NCI-H446 treated with DMSO at 0.1 percent for 48 hours (cell line): ENCODE data around the gene ADGRL2.

Source experiments
- DNase-seq: peaks from one replicate; lab custom pipeline; 2025; lab: John Stamatoyannopoulos, UW

Gene ADGRL2

DNA sequence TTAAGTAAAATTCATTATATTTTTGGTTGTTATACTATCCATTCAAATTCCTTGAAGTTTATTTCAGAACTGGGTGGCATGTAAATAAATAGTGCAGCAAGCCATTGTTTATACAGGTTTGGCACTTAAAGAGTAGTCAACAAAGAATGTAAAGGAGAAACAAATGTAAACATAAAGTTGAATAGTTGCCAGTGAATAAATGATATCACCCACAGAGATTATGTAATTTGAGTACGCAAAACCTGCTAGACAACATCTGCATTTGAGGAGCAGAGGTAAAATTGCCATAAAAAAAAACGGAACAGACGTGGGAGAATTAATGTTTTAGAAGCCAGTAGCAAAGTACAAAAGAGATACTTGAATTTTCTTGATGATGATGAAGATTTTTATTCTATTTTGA is 111.6 kb downstream of the ADGRL2 start:
- no peak for DNase-seq

DNA sequence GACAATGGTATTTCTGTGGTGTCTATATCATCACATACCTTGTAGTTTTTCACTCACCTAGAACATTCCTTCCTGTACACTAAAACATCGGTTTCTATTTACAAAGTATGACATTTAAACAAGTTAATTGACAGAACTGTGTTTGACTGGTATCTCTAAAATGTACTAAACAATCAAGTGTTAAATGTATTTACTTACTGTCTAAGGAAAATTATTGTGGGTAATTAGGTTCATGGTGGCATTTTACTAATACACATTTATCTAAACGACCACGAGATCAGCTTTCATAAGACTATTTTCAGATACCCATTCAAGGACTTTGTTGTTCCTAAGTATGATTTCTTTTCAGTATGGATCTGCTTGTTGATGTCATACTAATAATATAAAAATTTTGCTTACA is 115.2 kb downstream of the ADGRL2 start:
- no peak for DNase-seq

DNA sequence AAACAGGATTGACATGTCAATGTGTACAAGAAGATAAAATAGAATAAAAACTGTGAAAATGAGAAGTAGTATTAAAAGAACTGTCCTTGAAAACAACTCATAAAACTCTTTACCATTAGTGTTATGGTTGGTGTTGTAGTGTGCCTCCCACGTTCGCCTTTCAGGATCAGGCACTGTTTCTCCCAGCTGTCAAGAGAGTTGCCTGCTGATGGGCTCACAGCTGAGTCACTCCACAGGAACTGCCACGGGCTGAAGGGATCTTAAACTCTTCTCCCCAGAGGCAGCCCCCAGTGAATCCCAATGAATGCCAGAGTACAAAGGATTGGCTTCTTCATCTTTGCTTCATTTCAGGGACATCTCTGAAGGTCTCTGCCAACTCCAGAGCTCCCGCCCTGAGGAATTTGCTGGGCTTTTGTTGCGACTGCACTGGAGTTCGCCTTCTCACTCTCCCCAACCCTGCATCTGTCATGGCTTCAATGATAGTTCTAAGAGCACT is 119.6 kb downstream of the ADGRL2 start:
- peak; percentile 76 for DNase-seq

DNA sequence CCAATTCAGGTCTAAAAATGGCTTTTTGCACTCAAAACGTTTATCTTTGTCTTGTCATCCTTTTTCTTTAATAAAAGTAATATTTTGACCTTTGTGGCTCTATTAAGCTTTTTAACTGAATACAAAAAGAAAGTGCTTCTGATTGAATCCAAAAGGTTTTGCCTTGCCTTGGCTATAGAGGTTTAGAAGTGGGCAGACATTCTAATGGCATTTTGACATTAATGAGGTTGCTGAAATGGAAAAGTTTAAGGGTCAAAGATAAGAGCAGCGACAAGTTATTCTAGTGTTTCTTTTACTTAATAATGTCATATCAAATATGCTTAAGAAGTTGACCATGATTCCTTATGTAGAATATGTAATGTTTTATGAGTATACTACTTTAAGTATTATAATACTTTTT is 120.2 kb downstream of the ADGRL2 start:
- no peak for DNase-seq

DNA sequence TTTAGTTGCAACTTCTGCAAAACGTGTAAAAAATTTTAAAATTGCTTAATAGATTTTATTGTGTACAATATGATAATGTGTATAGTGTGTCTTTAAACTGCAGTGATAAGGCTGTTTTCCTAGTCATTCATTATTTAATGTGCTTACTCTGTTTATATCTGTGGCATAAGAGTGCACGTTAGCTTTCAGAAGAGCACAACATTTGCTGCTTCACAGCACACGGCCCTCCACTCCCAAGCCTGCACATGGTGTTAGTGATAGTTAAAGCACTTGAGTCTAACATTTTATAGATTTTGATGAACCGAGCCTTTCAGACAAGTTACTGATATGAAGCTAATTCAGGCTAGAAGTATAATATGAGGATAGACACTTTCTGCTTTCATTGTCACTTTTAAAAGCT is 120.6 kb downstream of the ADGRL2 start:
- no peak for DNase-seq

DNA sequence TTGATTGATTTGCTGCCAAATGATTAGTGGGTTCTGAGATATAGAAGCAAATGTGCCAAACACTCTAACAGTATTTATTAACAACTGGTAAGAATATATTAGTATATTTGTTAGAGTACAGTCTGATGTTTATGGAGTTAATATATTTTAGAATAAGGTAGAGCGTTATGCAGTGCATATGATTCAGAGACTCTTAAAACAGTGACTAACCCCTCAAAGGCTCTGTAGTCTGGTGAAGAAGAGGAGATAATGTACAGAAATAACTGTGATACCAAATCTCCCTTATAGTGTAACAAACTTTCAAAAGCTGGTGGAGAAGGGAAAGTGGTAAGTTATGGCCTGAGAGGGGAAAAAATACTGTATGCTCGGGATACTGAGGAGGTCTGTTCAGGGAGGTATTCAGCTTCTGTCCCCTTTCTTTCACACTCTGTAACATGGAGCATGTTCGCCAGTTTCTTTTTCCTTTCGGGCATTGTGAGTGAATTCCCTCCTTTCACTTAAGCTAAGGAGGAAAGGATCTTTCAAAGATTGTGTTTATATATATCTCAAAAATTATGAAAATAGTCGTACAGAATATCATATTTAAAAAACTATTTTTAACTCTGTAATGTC is 121.2 kb downstream of the ADGRL2 start:
- DNase-seq, result no peak

DNA sequence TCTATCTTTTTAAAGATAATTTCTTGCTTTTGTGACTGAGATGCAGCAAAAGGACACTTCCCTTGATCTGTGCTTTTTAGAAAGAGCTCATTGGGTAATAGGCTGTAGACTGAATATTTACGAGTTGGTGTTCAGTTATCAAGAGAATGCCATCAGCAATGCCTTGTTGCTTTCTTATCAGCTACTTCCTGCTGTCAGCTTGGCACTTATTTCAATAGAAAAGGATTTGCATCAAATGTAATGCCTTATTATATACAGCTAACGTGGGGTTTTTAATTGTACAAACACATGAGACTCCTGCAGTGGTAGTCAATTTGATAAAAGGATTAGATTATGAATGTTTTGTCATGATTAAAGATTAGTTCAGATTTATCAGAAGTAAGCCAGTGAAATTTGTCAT is 122.2 kb downstream of the ADGRL2 start:
- DNase-seq, result no peak

DNA sequence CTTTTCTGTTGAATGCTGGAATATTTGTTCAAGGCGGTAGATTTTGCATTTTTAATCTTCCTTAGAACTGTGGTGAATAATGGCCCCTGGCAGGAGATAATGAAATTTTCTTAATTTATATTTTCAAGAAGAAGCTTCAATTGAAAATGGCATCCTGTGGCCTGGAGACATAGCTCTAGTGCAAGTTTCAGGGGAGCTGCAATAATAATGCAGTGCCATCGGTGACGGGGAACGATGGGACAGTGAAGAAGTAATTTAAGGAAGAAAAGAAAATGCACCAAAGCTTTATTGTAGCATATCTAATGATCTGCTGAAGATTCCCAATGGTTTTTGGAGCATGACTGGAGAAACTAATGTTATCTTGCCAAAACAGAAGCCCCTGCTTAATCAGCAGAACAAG is 128.4 kb downstream of the ADGRL2 start:
- no peak for DNase-seq

DNA sequence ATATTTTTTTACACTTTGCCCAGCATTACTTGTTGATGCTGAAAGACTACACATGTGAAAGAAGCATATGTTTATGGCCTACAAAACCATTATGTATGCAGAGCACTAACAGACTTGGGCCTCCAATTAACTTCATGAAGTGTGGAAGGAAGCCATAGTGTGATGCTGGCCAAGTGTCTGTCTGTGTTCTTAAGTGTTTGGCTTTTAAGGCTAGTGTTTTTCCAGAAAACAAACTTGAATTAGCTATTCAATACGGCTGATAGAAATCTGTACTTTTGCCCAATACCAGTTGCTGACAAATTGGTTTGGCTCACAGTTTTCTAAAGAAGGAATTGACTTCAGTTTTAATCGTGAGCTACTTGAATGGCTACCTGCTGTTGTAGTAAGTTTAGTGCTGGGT is 136.1 kb downstream of the ADGRL2 start:
- DNase-seq, result peak; percentile 92

DNA sequence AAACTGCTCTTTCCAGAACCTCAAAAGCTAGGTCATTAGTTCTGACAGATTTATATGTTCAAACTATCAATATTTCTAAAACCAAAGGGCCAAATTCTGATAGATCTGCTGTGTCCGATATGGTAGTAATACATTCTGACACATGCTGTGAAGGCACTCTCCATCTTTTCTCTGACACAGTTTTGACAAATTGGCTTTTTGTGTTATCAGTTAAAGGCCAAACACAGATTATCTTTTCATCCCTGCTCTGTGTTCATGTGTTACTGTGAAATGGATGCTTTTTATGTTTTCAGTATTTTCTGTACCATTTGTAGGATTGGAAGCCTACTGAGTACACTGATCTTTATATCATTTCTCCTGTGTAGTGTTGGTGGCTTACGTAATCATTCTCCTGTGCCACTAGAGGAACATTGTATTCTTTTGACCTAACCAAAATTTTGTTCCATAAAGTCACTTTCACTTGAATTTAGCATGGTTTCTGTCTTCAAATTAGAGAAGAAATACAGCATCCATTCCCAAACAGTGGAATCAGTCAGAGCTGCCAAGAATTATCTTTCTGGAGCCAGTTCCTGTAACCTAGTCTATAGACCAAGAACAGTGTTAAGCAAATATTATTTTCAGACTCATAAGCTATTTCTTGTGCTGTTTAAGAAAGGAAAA is 137.2 kb downstream of the ADGRL2 start:
- no peak for DNase-seq

DNA sequence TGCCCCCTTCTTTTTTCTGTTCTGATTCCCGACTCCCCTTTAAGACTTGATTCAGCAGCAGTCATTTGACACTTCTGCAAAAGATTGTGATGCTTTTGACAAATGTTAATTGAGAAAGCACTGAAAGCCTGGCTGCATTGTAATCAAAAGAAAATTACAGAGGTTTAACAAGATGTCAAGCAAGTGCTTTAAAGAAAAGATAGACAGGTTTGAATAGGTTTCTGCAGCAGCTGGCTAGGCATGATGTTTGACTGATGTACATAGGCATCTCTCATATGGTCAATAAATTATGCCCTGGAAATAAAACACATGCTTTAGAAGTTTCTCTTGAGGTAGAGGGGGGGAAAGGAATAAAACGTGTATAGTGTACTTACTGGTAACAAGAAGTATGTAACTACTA is 147.8 kb downstream of the ADGRL2 start:
- DNase-seq, result no peak

DNA sequence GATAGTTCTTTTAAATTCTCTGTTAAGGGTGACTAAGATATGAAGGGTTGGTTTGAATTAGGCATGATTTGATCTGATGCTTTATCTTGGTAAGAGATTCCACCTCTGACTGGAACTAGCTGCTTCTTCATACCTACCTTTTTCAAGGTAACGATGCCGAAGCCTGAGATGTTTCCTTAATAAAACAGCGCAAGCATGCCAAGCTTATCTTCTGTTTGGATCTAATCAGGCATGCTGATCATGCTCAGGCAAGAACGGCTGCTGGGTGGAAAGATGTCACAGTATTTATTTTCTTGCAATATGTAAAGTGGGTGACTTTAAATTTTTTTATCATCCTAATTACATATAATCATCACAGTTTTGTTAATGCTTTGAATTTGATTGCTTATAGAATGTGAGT is 148.7 kb downstream of the ADGRL2 start:
- DNase-seq, result peak; percentile 16

DNA sequence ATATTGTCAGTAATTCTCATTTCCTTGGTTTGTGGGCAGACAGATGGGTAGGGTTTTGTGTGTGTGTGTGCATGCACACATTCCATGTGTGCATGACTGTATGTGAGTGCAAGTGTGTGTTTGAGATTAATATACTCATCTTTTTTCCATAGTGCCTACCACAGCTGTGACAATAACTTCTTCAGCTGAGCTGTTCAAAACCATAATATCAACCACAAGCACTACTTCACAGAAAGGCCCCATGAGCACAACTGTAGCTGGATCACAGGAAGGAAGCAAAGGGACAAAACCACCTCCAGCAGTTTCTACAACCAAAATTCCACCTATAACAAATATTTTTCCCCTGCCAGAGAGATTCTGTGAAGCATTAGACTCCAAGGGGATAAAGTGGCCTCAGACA is 149.3 kb downstream of the ADGRL2 start:
- no peak for DNase-seq

DNA sequence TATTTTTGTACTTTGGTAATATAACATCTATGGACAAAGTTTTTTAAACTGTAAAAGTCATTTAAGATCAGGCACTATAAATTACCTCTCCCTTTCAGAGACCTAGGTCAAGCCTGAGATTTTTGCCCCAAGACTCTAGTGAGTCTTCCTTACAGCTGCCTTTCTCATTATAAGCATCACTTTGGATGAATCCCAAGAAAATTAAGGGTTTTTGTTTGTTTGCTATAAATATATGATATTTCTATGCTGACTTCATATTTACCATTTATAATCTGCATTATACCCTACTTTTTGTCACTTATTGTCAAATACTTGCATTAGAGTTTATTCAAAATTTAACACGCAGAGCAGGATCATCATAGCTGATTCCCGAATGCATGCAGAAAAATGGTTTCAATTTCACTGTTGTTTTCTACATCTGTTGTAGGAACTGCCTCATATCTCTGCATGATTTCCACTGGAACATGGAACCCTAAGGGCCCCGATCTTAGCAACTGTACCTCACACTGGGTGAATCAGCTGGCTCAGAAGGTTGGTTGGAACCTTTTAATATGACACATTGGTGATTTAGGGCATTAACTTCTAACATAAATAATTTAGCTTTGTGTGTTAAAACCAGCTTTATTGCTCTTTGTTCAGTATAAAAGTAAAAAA is 150.0 kb downstream of the ADGRL2 start:
- no peak for DNase-seq

DNA sequence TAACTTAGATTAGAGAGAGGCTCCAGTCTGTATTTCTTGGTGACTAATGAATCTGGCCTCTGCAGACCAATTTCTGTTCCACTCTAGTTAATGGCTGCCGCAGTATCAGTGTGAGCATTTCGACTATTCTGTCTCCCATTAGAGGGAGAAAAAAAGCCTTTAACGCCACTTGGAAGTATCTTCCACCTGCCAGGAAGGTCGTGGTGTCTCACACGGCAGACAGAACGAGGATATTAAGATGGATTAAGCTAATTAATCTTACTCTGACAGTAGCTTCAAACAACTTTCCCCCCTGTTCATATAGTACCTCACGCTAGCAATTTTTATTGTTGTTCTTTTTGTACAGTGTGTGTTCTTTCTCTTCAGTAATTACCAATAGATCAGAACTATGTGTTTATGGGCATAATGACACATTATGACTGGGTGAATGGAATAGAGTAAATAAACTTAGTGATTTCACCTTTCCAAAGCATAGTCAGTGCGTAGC is 153.8 kb downstream of the ADGRL2 start:
- no peak for DNase-seq

DNA sequence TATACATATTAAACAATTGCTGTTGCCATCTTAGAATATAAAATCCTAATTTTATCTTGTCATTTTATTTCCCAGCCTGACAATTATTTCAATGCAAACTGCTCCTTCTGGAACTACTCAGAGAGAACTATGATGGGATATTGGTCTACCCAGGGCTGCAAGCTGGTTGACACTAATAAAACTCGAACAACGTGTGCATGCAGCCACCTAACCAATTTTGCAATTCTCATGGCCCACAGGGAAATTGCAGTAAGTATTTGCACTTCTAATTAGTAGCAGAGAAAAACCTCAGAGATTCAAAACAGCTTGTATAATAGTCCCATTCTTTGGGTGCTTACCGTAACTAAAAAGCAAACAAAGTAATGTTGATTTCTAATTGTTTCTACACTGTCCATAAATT is 167.2 kb downstream of the ADGRL2 start:
- no peak for DNase-seq

DNA sequence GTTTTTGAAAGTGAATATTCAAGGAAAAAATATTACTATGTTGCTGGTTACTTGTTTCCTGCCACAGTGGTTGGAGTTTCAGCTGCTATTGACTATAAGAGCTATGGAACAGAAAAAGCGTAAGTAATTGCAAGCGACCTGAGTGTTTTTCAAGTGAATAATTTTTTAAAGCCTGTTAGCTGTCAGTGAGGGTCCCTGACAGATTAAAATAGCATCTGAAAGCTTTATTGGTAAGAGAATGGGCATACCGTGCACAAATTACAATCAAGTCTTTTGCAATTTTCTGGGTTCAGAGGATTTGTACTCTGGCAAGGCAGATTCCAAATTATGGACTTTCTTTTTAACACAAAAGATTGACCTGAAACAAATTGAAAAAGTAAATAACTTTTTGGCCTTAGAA is 169.7 kb downstream of the ADGRL2 start:
- DNase-seq, result no peak

DNA sequence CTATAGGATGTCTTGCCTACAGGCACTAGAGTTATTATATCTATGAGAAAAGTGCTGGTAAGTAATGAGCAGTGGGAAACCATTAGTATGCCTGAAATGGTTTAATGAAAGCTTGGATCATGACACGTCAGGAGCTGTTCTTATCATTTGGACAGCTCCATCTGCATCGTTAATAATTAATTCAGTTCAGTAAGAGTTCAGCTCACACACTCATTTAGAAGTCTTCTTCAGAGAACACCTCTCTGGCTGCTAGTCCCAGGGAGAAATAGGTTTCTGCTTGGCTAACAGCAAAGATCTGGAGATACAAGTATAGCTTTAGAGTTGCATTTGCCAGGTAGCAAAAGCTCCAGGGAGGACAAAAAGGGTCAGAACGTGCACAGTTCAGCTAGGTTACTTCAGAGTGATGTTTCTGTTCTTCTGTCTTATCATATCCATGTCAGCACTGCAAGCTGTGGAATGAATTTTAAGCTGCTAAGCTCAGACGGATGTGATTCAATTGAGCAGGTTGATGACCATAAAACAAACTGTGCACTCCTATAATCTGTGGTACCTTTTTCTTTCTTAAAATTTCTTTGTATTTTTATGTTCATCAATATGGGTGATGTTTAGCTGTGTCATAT is 173.6 kb downstream of the ADGRL2 start:
- no peak for DNase-seq

DNA sequence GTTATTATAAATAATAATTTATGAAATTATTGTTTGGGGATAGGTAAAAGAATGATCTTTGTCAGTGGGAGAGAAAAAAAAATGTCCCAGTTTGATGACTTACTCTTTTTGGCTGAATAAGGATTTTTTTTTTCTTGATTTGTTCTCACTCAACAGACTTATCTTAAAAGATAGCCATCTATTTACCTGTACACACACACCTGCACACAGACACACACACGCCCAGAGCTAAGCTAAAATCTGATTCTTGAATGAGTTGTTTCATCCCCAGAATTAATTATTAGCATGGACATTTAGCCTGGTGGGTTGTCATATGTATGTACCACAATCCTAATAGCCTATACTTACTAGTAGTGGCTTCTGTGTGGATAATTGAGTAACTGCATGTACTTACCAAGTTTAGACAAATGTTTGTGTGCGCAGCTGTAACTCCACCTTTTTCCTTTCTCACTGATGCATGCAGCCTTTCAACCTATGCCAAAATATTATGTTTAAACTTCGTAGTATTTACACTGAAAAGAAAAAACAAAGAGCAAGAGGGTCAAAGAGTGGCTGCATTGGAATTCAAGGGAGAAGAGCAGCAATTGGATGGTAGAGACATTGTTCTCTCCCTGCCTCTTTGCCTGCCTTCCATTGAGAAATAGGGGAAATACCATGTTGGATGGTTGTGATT is 174.3 kb downstream of the ADGRL2 start:
- DNase-seq, result no peak

DNA sequence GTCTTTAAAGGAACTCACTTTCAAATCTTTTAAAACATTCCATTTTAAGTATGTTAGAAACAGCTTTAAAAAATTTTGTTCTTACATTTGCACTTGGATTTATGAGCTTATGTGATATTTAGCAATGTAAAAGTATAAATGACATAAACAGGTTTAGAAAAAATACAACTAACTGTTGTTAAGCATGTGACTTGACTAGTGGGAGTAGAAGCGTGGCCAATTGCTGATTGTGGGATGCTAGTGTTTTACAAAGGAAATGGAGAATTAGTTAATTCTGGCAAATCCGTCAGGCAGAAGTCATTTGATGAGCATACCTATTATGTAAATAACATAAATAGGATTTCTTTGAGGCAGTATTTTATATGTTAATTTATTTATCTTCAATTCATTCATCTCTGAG is 175.8 kb downstream of the ADGRL2 start:
- no peak for DNase-seq

DNA sequence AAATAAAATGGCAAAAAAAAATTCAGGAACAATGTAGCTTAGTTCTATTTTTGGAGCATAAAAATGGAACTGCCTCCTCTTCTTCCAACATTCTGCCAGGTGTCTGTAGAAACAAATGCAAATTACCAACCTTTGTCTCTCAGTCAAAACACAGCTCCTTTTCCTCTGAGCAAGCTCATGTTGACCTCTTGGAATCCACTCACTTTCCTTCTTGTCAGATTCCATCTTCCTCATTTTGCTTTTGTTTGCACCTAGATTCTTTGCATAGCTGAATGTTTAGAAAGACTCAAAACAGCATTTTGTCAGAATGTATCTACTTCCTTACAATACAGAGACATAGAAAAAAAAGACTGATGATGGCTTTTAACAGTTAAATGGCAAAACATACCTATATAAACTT is 178.2 kb downstream of the ADGRL2 start:
- no peak for DNase-seq

DNA sequence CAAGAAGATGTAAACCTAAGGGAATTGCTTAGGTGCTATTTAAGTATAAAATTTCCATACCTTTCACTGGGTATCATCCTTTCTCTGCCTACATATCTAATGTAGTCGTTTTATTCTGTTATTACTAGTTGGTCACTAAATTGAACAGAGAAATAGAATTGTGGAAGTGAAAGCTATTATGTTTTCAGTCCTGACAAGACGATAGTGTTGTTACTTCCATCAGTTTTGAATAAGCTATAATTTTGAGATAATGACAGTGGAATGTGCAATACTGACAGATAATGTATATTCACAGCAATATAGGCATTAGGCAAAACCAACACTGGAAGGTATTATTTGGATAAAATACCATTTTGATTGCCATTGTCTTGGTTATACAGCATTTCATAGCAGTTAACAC is 181.8 kb downstream of the ADGRL2 start:
- no peak for DNase-seq
